HG03025 (cell line): ENCODE results near the gene CCBE1.
"Not testable (repeated sequence)": the region's sequence is repeated elsewhere in the genome, so short reads cannot be mapped to it uniquely, and the experiment has no call there.

Experiments used
- ATAC-seq: cut with Tn5 transposase; IDR thresholded peaks from one replicate; pipeline ENCODE4 v1.9.1; 2021; ENCODE audit warnings: mild to moderate bottlenecking, moderate library complexity; ENCODE audit not compliant: unreplicated experiment, low FRiP score

The CCBE1 gene

GRCh38 chr18:59551902-59552635, 145.2 kb downstream of the CCBE1 start:
- no peak for ATAC-seq

- no peak for ATAC-seq
These were observed 147.1 kb downstream of the CCBE1 start for GRCh38 chr18:59550174-59550516.

- no peak for ATAC-seq
These were observed 147.6 kb downstream of the CCBE1 start for GRCh38 chr18:59549503-59550173.

GRCh38 chr18:59547581-59548182, 149.5 kb downstream of the CCBE1 start:
- no peak for ATAC-seq

- ATAC-seq, result no peak
These were observed 151.0 kb downstream of the CCBE1 start for GRCh38 chr18:59546188-59546587.

GRCh38 chr18:59540780-59541179, 156.4 kb downstream of the CCBE1 start:
- no peak for ATAC-seq

GRCh38 chr18:59540346-59540745, 156.9 kb downstream of the CCBE1 start:
- no peak for ATAC-seq

- ATAC-seq, result no peak
These were observed 158.1 kb downstream of the CCBE1 start for GRCh38 chr18:59539108-59539507.

- ATAC-seq, result no peak
These were observed 159.6 kb downstream of the CCBE1 start for GRCh38 chr18:59537579-59537978.

- ATAC-seq, result no peak
These were observed 161.1 kb downstream of the CCBE1 start for GRCh38 chr18:59536166-59536565.

GRCh38 chr18:59535055-59535454, 162.2 kb downstream of the CCBE1 start:
- no peak for ATAC-seq

GRCh38 chr18:59528866-59529265, 168.4 kb downstream of the CCBE1 start:
- ATAC-seq, result no peak

GRCh38 chr18:59520562-59521355, 176.5 kb downstream of the CCBE1 start:
- ATAC-seq, result no peak

- ATAC-seq, result no peak
These were observed 178.5 kb downstream of the CCBE1 start for GRCh38 chr18:59518705-59519104.

GRCh38 chr18:59517446-59518165, 179.6 kb downstream of the CCBE1 start:
- ATAC-seq, result no peak

GRCh38 chr18:59516356-59517155, 180.7 kb downstream of the CCBE1 start:
- ATAC-seq, result no peak

GRCh38 chr18:59515956-59516355, 181.3 kb downstream of the CCBE1 start:
- ATAC-seq, result not testable (repeated sequence)

GRCh38 chr18:59515147-59515546, 182.1 kb downstream of the CCBE1 start:
- no peak for ATAC-seq

- no peak for ATAC-seq
These were observed 183.0 kb downstream of the CCBE1 start for GRCh38 chr18:59514203-59514602.
